ENCODE data around the gene PLB1. TPM values are rescaled to one million over a fixed set of nuclear protein-coding genes. Genes with fewer than 3 reads are reported as not detected.

Gene PLB1
- total RNA-seq, 2 experiments from 2014 or later, result 0.87 to 1.1 TPM

DNA sequence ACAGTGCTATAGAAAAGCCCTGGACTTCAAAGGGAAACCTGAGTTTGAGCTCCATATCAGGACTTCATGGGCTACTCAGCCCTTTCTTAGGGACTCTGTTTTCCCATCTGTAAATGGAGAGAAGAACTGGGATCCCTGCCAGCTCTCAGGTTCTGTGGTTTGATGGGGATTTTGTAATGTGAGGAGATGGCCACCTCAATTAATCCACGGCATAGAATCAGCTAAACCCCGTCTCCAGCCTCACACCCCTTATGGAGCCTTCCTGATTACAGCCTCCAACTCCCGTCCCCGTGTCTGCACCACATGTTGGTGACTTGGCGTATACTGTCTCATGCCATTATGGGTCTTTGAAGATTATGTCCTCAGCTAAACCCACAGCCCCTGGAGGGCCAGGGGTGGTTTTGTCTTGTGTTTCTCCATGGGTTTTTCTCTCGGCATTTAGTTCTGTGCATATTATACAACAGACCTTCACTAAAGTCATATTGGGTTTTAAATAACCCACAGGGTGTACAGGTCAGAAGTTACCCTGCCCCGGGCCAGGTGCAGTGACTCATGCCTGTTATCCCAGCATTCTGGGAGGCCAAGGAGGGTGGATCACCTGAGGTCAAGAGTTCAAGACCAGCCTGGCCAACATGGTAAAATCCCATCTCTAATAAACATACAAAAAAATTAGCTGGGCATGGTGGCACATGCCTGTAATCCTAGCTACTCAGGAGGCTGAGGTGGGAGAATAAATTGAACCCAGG, 192.0 kb downstream of the PLB1 start:
- DNase-seq, result no peak
- intact Hi-C loops (cut with DNase I, micrococcal nuclease), result no loop called here
- ChIA-PET CTCF (interaction anchor here (0.5 to 1.2 kb wide), 4 partner anchors 9 to 340 kb away, joined by 3 to 6 read pairs (median 4); no protein-coding TSS in a partner anchor), POLR2A (no interaction called here)
- Mint-ChIP-seq H3K9me3 (ENCODE audit: low read depth) (no peaks in the 10 kb centered on the region), H3K27me3 (no peaks in the 10 kb centered on the region), H3K27ac (no peak overlapping the region), H3K4me3 (no peak overlapping the region), H3K36me3 (ENCODE audit: low read depth) (no peaks in the 10 kb centered on the region), H3K4me1 (peaks cover 12% of the 10 kb centered on the region)
- ATAC-seq, result no peak

DNA sequence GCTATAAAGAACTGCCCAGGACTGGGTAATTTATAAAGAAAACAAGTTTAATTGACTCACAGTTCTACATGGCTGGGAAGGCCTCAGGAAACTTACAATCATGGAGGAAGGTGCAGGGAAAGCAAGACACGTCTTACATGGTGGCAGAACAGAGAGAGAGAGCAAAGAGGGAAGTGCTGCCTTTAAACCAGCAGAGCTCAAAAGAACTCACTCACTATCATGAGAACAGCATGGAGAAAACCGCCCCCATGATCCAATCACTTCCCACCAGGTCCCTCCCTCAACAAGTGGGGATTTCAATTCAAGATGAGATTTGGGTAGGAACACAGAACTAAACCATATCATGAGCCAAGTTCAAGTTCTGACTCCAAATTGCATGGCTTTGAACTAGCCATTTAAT, 193.0 kb downstream of the PLB1 start:
- ATAC-seq (no peak), DNase-seq (no peak)
- Mint-ChIP-seq H3K4me1 (peaks cover 12% of the 10 kb centered on the region), H3K27me3 (no peaks in the 10 kb centered on the region), H3K4me3 (no peak overlapping the region), H3K27ac (no peak overlapping the region), H3K36me3 (ENCODE audit: low read depth) (no peaks in the 10 kb centered on the region), H3K9me3 (ENCODE audit: low read depth) (no peaks in the 10 kb centered on the region)
- CTCF ChIA-PET, result interaction anchor here (0.5 kb wide), 1 partner anchor 339 kb away, joined by 3 read pairs; no protein-coding TSS in a partner anchor
- POLR2A ChIA-PET, result no interaction called here
- intact Hi-C loops (cut with DNase I, micrococcal nuclease), result no loop called here

DNA sequence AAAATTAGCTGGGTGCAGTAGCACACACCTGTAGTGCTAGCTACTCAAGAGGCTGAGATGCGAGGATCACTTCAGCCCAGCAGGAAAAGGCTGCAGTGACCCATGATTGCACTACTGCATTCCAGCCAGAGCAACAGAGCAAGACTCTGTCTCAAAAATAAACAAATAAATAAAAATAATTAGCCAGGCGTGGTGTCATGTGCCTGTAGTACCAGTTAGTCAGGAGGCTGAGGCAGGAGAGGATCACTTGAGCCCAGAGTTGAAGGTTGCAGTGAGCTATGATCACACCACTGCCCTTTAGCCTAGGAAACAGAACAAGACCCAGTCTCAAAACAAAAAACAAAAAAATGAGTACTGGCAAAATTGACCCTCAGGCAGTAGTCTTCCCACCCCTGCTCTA, 193.9 kb downstream of the PLB1 start:
- DNase-seq (no peak), ATAC-seq (no peak)
- peaks cover 8% of the 10 kb centered on the region for H3K4me1 Mint-ChIP-seq
- no peaks in the 10 kb centered on the region for H3K27me3 Mint-ChIP-seq
- POLR2A ChIA-PET, result no interaction called here
- no peak overlapping the region for H3K4me3 Mint-ChIP-seq
- no peaks in the 10 kb centered on the region for H3K9me3 Mint-ChIP-seq (ENCODE audit: low read depth)
- intact Hi-C loops (cut with DNase I, micrococcal nuclease), result no loop called here
- H3K36me3 Mint-ChIP-seq (ENCODE audit: low read depth), result no peaks in the 10 kb centered on the region
- CTCF ChIA-PET, result no interaction called here
- H3K27ac Mint-ChIP-seq, result no peak overlapping the region

DNA sequence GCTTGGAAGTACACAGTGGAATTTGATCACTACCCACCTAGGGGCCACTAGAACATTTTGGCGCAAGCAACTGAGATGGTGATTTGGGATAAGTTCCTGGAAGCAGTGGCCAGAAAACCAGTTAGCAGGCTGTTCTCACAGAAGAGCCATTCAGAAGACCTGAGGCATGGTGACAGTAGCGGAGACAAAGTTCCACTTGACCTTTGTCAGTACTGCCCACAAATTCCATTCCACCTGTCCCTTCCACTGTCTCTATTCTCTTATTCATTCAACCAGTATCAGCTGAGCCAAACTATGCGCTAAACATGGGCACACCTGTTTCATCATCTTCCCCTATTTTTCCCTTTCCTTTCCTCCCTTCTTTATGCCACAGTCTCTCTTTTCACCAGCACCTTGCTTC, 196.6 kb downstream of the PLB1 start:
- Mint-ChIP-seq H3K9me3 (ENCODE audit: low read depth) (no peaks in the 10 kb centered on the region), H3K27ac (no peak overlapping the region), H3K4me1 (peaks cover under 1% of the 10 kb centered on the region), H3K27me3 (no peaks in the 10 kb centered on the region), H3K4me3 (no peak overlapping the region), H3K36me3 (ENCODE audit: low read depth) (no peaks in the 10 kb centered on the region)
- ChIA-PET POLR2A (interaction anchor here (0.6 kb wide), 1 partner anchor 202 kb away, joined by 3 read pairs; no protein-coding TSS in a partner anchor), CTCF (interaction anchor here (0.8 kb wide), 1 partner anchor 98 kb away, joined by 3 read pairs; no protein-coding TSS in a partner anchor)
- DNase-seq, result no peak
- ATAC-seq, result no peak
- intact Hi-C loops (cut with DNase I, micrococcal nuclease), result no loop called here

DNA sequence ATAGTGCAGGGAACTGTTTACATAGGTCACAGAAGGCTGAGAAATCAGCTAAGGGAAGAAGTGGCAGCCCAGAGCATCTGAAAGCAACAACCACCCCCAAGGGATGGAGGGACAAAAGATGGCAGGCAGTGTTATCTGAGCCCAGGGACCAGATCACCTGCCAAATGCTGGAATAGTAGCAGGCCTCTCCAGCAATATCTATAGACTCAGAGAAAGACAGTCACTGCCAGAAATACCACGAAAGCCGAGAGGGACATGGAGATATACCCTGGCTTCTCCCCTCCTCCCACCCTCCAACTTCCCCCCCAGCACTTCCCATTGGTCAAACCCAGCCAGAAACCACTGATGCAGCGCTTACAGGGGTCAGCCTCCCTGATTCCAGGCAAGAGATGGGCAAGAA, 197.4 kb downstream of the PLB1 start:
- CTCF ChIA-PET, result interaction anchor here (0.8 kb wide), 1 partner anchor 99 kb away, joined by 3 read pairs; no protein-coding TSS in a partner anchor
- ATAC-seq, result no peak

More for the DNA sequence above, 197.4 kb downstream of the PLB1 start:
- H3K27me3 Mint-ChIP-seq, result no peaks in the 10 kb centered on the region
- no peak overlapping the region for H3K27ac Mint-ChIP-seq
- no peaks in the 10 kb centered on the region for H3K36me3 Mint-ChIP-seq (ENCODE audit: low read depth)
- POLR2A ChIA-PET, result interaction anchor here (0.6 kb wide), 1 partner anchor 201 kb away, joined by 3 read pairs; no protein-coding TSS in a partner anchor
- intact Hi-C loops (cut with DNase I, micrococcal nuclease), result no loop called here
- DNase-seq, result no peak
- H3K9me3 Mint-ChIP-seq (ENCODE audit: low read depth), result no peaks in the 10 kb centered on the region
- H3K4me3 Mint-ChIP-seq, result no peak overlapping the region
- H3K4me1 Mint-ChIP-seq, result no peaks in the 10 kb centered on the region

Other genes starting within 250 kb of the PLB1 start
- gene FOSL2, start 103.2 kb upstream of the PLB1 start, total RNA-seq, result 100 to 1,000 TPM; 135 to 225 TPM